ENCODE measurements around the gene SETD1B.

DNA sequence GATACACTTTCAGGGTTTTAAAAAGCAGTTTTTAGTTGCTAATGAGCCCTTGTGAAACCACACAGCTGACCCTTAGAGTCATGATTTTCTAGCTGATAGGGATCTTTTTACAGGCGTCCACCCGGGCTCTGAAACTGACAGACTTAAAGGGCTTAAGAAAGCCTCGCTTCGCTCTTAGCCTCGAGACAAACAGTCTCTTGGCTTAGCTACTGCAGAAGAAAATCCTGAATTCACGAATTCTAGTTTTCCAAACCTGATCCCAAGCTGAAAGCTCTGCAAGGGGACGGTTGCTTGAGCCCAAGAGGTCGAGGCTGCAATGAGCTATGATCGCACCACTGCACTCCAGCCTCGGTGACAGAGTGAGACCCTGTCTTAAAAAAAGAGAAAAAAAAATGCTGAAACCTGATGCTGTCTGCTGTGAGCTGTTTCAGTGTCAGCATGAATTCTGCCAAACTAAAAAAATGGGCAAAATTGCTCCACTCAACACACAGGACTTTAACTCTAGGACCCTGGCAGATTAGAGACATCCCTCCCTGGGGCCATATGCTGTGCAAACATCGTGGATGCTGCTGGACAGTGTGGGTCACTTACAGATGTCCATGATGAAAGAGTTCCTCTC lies 57.9 kb downstream of the SETD1B start:
- TF ChIP-seq, protein P1, sequence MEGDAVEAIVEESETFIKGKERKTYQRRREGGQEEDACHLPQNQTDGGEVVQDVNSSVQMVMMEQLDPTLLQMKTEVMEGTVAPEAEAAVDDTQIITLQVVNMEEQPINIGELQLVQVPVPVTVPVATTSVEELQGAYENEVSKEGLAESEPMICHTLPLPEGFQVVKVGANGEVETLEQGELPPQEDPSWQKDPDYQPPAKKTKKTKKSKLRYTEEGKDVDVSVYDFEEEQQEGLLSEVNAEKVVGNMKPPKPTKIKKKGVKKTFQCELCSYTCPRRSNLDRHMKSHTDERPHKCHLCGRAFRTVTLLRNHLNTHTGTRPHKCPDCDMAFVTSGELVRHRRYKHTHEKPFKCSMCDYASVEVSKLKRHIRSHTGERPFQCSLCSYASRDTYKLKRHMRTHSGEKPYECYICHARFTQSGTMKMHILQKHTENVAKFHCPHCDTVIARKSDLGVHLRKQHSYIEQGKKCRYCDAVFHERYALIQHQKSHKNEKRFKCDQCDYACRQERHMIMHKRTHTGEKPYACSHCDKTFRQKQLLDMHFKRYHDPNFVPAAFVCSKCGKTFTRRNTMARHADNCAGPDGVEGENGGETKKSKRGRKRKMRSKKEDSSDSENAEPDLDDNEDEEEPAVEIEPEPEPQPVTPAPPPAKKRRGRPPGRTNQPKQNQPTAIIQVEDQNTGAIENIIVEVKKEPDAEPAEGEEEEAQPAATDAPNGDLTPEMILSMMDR (IDR thresholded peaks at IDR 0.05), result no peak
- TF ChIP-seq POLR2A (IDR thresholded peaks at IDR 0.05), result no peak

Data from uterus (tissue), 2 donors.